Liver (tissue), 9 donors: ENCODE results near the gene PARK7. TPM values are rescaled to one million over a fixed set of nuclear protein-coding genes. Genes with fewer than 3 reads are reported as not detected.

Source experiments
- DNase-seq: peaks from one replicate; pipeline ENCODE4 v3.0.0-alpha.2; 2017; ENCODE audit warnings: low spot score
- H3K27ac ChIP-seq, 2 donors: one replicate each; pipeline ENCODE4 v1.7.0; 2013; ENCODE audit warnings: inconsistent platforms in 2 of 2, low read length in 2 of 2, control low read depth in 1 of 2, low read depth in 1 of 2, mild to moderate bottlenecking in 1 of 2
- H3K27me3 ChIP-seq, 4 donors: one replicate each; pipeline versions ENCODE4 v1.6.1 to v1.7.0; 2013; ENCODE audit warnings: low read length in 3 of 4, inconsistent platforms in 1 of 4, mild to moderate bottlenecking in 1 of 4, moderate library complexity in 1 of 4; ENCODE audit not compliant: control insufficient read depth in 4 of 4, insufficient read depth in 4 of 4
- H3K36me3 ChIP-seq, 4 donors: one replicate each; pipeline versions ENCODE4 v1.6.1 to v1.7.0; 2013; ENCODE audit warnings: low read length in 3 of 4, mild to moderate bottlenecking in 3 of 4, low read depth in 1 of 4, moderate library complexity in 1 of 4; ENCODE audit not compliant: control insufficient read depth in 4 of 4, insufficient read depth in 3 of 4
- H3K4me1 ChIP-seq, 4 donors: one replicate each; pipeline versions ENCODE4 v1.6.1 to v1.7.0; 2013; ENCODE audit warnings: low read length in 3 of 4, mild to moderate bottlenecking in 3 of 4, moderate library complexity in 1 of 4; ENCODE audit not compliant: control insufficient read depth in 4 of 4, insufficient read depth in 4 of 4
- H3K4me3 ChIP-seq, 3 donors: one replicate each; pipeline versions ENCODE4 v1.6.1 to v1.7.0; 2013; ENCODE audit warnings: low read length in 3 of 3, control low read depth in 1 of 3, low read depth in 1 of 3, mild to moderate bottlenecking in 1 of 3
- H3K9ac ChIP-seq, 2 donors: one replicate each; pipeline ENCODE4 v1.7.0; 2013; ENCODE audit warnings: low read length in 2 of 2, mild to moderate bottlenecking in 2 of 2, moderate library complexity in 2 of 2, control low read depth in 1 of 2, low read depth in 1 of 2
- H3K9me3 ChIP-seq, 4 donors: one replicate each; pipeline versions ENCODE4 v1.6.1 to v1.7.0; 2013; ENCODE audit warnings: low read length in 3 of 4; ENCODE audit not compliant: control insufficient read depth in 4 of 4
- ATF3 ChIP-seq: IDR thresholded peaks from 2 replicates; pipeline ENCODE4 v1.6.1; 2016; ENCODE audit warnings: antibody characterized with exemption
- EGR1 ChIP-seq, 2 donors: IDR thresholded peaks; 2 replicates each; pipeline ENCODE4 v1.6.1; 2016 to 2018; ENCODE audit warnings: antibody characterized with exemption in 2 of 2, low read depth in 2 of 2
- FOXA1 ChIP-seq: IDR thresholded peaks from 2 replicates; pipeline ENCODE4 v1.6.1; 2016; ENCODE audit warnings: antibody characterized with exemption
- FOXA2 ChIP-seq: IDR thresholded peaks from 2 replicates; pipeline ENCODE4 v1.6.1; 2016; ENCODE audit warnings: antibody characterized with exemption
- GABPA ChIP-seq, 2 donors: IDR thresholded peaks in 1 of 2; conservative IDR thresholded peaks in 1 of 2; 2 replicates each; pipeline ENCODE4 v1.6.1; 2016; ENCODE audit warnings: antibody characterized with exemption in 2 of 2, mild to moderate bottlenecking in 1 of 2, moderate library complexity in 1 of 2
- HNF4A ChIP-seq, 2 donors: conservative IDR thresholded peaks; 2 replicates each; pipeline ENCODE4 v1.6.1; 2016; ENCODE audit warnings: antibody characterized with exemption in 2 of 2, mild to moderate bottlenecking in 2 of 2
- HNF4G ChIP-seq: IDR thresholded peaks from 2 replicates; pipeline ENCODE4 v1.6.1; 2016; ENCODE audit warnings: antibody characterized with exemption
- NR2F2 ChIP-seq: IDR thresholded peaks from 2 replicates; pipeline ENCODE4 v1.6.1; 2016; ENCODE audit warnings: antibody characterized with exemption
- RAD21 ChIP-seq, 2 donors: IDR thresholded peaks; 2 replicates each; pipeline ENCODE4 v1.6.1; 2016; ENCODE audit warnings: antibody characterized with exemption in 2 of 2, mild to moderate bottlenecking in 2 of 2
- REST ChIP-seq: IDR thresholded peaks from 2 replicates; pipeline ENCODE4 v1.6.1; 2016; ENCODE audit warnings: antibody characterized with exemption, mild to moderate bottlenecking
- RXRA ChIP-seq, 2 donors: IDR thresholded peaks; 2 replicates each; pipeline ENCODE4 v1.6.1; 2017 to 2018; ENCODE audit warnings: antibody characterized with exemption in 2 of 2, mild to moderate bottlenecking in 1 of 2
- SP1 ChIP-seq: IDR thresholded peaks from 2 replicates; pipeline ENCODE4 v1.6.1; 2018; ENCODE audit warnings: antibody characterized with exemption, mild to moderate bottlenecking
- TAF1 ChIP-seq: conservative IDR thresholded peaks from 2 replicates; pipeline ENCODE4 v1.6.1; 2016; ENCODE audit warnings: antibody characterized with exemption, mild to moderate bottlenecking
- YY1 ChIP-seq: IDR thresholded peaks from 2 replicates; pipeline ENCODE4 v1.6.1; 2016; ENCODE audit warnings: antibody characterized with exemption, mild to moderate bottlenecking
- WGBS: extraction: QIAGEN DNeasy Blood & Tissue Kit; methylation state at CpG from one replicate; pipeline ENCODE4 v1.1.7; 2013; 5-methylcytosine and 5-hydroxymethylcytosine counted together
- polyA plus RNA-seq, 2 donors: library from polyadenylated mRNA; stranded (reverse) in 1 of 2; unstranded in 1 of 2; fragments of 200-250 nt in 1 of 2; fragments of >200 nt in 1 of 2; fragmentation: Nextera tagmentation in 1 of 2; extraction: Ambion mirVana in 1 of 2; gene quantifications; one replicate each; pipeline versions ENCODE4 v1.2.1 to v1.2.3, GENCODE V29; 2013 to 2015
- total RNA-seq, 2 donors: library from RNA; depleted of rRNA; stranded (reverse); fragments of >200 nt; gene quantifications; one replicate each; pipeline ENCODE4 v1.2.3, GENCODE V29; 2014
- TF ChIP-seq, protein P1 (sequence below): fragments of 150-350 bp; IDR thresholded peaks from 2 replicates; pipeline ENCODE4 v1.5.1; 2017; ENCODE audit warnings: improper control_type of control experiment, low read depth, low read length; ENCODE audit not compliant: missing input control
- TF ChIP-seq, protein P2 (sequence below): IDR thresholded peaks from 2 replicates; pipeline ENCODE4 v1.6.1; 2016; ENCODE audit warnings: antibody characterized with exemption
- donor health status: healthy.
- donor health status: healthy.
- donor health status: healthy.
- donor health status: healthy.
- donor health status: healthy.

PARK7 gene
- total and polyA plus RNA-seq, 4 donors, result 107 to 297 (median 181) TPM

DNA sequence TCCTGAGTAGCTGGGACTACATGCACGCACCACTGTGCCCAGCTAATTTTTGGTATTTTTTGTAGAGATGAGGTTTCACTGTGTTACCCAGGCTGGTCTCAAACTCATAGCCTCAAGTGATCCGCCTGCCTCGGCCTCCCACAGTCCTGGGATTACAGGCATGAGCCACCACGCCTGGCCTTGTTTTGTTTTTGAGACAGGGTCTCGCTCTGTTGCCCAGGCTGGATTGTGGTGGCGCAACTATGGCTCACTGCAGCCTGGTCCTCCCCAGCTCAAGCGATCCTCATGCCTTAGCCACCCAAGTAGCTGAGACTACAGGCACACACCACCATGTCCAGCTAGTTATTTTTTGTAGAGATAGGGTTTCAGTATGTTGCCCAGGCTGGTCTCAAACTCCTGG, 26.0 kb downstream of the PARK7 start (continued):
- TF ChIP-seq, protein P1, sequence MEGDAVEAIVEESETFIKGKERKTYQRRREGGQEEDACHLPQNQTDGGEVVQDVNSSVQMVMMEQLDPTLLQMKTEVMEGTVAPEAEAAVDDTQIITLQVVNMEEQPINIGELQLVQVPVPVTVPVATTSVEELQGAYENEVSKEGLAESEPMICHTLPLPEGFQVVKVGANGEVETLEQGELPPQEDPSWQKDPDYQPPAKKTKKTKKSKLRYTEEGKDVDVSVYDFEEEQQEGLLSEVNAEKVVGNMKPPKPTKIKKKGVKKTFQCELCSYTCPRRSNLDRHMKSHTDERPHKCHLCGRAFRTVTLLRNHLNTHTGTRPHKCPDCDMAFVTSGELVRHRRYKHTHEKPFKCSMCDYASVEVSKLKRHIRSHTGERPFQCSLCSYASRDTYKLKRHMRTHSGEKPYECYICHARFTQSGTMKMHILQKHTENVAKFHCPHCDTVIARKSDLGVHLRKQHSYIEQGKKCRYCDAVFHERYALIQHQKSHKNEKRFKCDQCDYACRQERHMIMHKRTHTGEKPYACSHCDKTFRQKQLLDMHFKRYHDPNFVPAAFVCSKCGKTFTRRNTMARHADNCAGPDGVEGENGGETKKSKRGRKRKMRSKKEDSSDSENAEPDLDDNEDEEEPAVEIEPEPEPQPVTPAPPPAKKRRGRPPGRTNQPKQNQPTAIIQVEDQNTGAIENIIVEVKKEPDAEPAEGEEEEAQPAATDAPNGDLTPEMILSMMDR, result no peak
- TF ChIP-seq FOXA2 (no peak), TAF1 (no peak), HNF4A (conservative IDR thresholded peaks at IDR 0.05) (no peak), NR2F2 (no peak), FOXA1 (no peak)

GRCh38 chr1:7988576-7988975, 27.1 kb downstream of the PARK7 start:
- Histone ChIP-seq H3K27me3 (no peaks in the 10 kb centered on the region), H3K36me3 (peaks cover 5 to 23% (median 13%) of the 10 kb centered on the region in 4 donors)
- WGBS, result 94% methylated on average over 1 of the region's 1 CpG

DNA sequence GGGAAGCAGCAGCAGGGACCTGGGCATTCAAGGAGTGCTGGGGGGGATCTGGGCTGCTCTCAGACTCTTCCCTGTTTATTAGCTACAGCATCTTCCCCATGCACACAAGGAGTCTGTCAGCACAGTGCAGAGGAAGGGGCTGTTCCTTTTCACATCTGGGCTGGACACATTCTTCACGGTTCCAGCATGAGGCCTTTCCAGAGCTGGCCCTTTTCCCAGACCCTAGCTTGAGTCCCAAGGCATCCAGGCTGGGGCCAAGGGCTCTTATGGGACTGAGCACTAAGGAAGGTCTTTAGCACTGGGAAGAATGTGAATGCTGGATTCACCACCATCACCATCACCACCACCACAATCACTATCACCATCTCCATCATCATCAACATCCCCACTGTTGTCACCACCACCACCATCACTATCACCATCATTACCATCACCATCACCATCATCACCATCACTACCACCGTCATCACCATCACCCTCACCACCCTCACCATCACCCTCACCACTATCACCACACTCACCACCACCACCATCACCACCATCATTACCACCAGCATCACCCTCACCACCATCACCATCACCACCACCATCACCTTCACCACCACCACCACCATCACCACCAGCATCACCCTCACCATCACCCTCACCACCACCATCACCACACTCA, 28.4 kb downstream of the PARK7 start:
- Histone ChIP-seq H3K27ac (no peak overlapping the region), H3K9me3 (no peaks in the 10 kb centered on the region), H3K27me3 (no peaks in the 10 kb centered on the region), H3K36me3 (peaks cover 2 to 15% (median 9%) of the 10 kb centered on the region in 4 donors), H3K9ac (no peak overlapping the region), H3K4me3 (no peak overlapping the region), H3K4me1 (no peaks in the 10 kb centered on the region)
- DNase-seq, result no peak
- TF ChIP-seq REST (no peak), SP1 (no peak), RAD21 (IDR thresholded peaks at IDR 0.05) (no peak), GABPA (IDR thresholded peaks at IDR 0.05 in 1 of 2, conservative IDR thresholded peaks at IDR 0.05 in 1 of 2) (no peak), FOXA1 (no peak), HNF4G (no peak), RXRA (IDR thresholded peaks at IDR 0.05) (peak in 1 of 2 donors; percentile 7)
- 79% methylated on average over 2 of the region's 2 CpGs for WGBS

More at GRCh38 chr1:7988576-7988975, 27.1 kb downstream of the PARK7 start:
- TF ChIP-seq FOXA2, result no peak
- TF ChIP-seq ATF3, result no peak
- TF ChIP-seq EGR1 (IDR thresholded peaks at IDR 0.05; ENCODE audit: low read depth in 2 of 2), result no peak
- TF ChIP-seq, protein P2, sequence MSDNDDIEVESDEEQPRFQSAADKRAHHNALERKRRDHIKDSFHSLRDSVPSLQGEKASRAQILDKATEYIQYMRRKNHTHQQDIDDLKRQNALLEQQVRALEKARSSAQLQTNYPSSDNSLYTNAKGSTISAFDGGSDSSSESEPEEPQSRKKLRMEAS, result no peak
- no peak for TF ChIP-seq NR2F2
- no peak for TF ChIP-seq RXRA (IDR thresholded peaks at IDR 0.05)
- no peak for TF ChIP-seq GABPA (IDR thresholded peaks at IDR 0.05 in 1 of 2, conservative IDR thresholded peaks at IDR 0.05 in 1 of 2)
- no peak for TF ChIP-seq YY1
- TF ChIP-seq RAD21 (IDR thresholded peaks at IDR 0.05), result no peak
- Histone ChIP-seq H3K27ac (no peak overlapping the region), H3K4me1 (peaks cover 0 to 5% (median 3%) of the 10 kb centered on the region in 4 donors), H3K9me3 (no peaks in the 10 kb centered on the region), H3K9ac (no peak overlapping the region), H3K4me3 (no peak overlapping the region)
- no peak for DNase-seq
